HepG2 (cell line): Measurements from ENCODE around the gene ZNF653. TPM values are rescaled to one million over a fixed set of nuclear protein-coding genes. Genes with fewer than 3 reads are reported as not detected.

Source experiments
- ATRX ChIP-seq: sonication (generic); formaldehyde crosslinking; IDR thresholded peaks from 2 replicates; pipeline ENCODE4 v1.4.0; 2020; ENCODE audit warnings: missing genetic modification reagents, borderline replicate concordance
- CHCHD3 ChIP-seq: sonication (generic); formaldehyde crosslinking; IDR thresholded peaks from 2 replicates; pipeline ENCODE4 v1.8.0; 2022; ENCODE audit warnings: mild to moderate bottlenecking, missing genetic modification reagents, moderate library complexity
- FOXK2 ChIP-seq: fragments of 450-650 bp; IDR thresholded peaks from 2 replicates; pipeline ENCODE4 v1.6.1; 2016
- HOXA3 ChIP-seq: sonication (generic); formaldehyde crosslinking; IDR thresholded peaks from 2 replicates; pipeline ENCODE4 v1.5.0; 2020; ENCODE audit warnings: missing genetic modification reagents
- KMT2A ChIP-seq: sonication (generic); formaldehyde crosslinking; IDR thresholded peaks from 2 replicates; pipeline ENCODE4 v1.4.0; 2020; ENCODE audit warnings: missing genetic modification reagents
- MTA1 ChIP-seq: sonication (generic); formaldehyde crosslinking; IDR thresholded peaks from 2 replicates; pipeline ENCODE4 v1.4.0; 2020; ENCODE audit warnings: missing genetic modification reagents, mild to moderate bottlenecking, borderline replicate concordance
- NCOA1 ChIP-seq: sonication (generic); formaldehyde crosslinking; IDR thresholded peaks from 2 replicates; pipeline ENCODE4 v1.9.0; 2021; ENCODE audit warnings: missing genetic modification reagents
- NFYB ChIP-seq: sonication (generic); formaldehyde crosslinking; IDR thresholded peaks from 2 replicates; pipeline ENCODE4 v1.4.0; 2020; ENCODE audit warnings: missing genetic modification reagents
- SNRNP70 ChIP-seq: fragments of 200-400 bp; formaldehyde crosslinking; IDR thresholded peaks from 2 replicates; pipeline ENCODE4 v1.6.1; 2017; ENCODE audit warnings: mild to moderate bottlenecking, low read depth, low read length, moderate library complexity
- U2AF2 ChIP-seq: fragments of 200-400 bp; formaldehyde crosslinking; IDR thresholded peaks from 2 replicates; pipeline ENCODE4 v1.6.1; 2017; ENCODE audit warnings: low read depth, mild to moderate bottlenecking, low read length
- ZKSCAN8 ChIP-seq: IDR thresholded peaks from 2 replicates; pipeline ENCODE4 v1.6.1; 2016; ENCODE audit warnings: borderline replicate concordance, missing genetic modification reagents, missing compliant biosample characterization
- ZNF234 ChIP-seq: sonication (generic); formaldehyde crosslinking; conservative IDR thresholded peaks from 2 replicates; pipeline ENCODE4 v1.5.1; 2020; ENCODE audit warnings: mild to moderate bottlenecking, missing genetic modification reagents
- ZNF552 ChIP-seq: sonication (generic); formaldehyde crosslinking; IDR thresholded peaks from 2 replicates; pipeline ENCODE4 v1.9.0; 2022; ENCODE audit warnings: missing genetic modification reagents, mild to moderate bottlenecking, borderline replicate concordance
- ZNF644 ChIP-seq: IDR thresholded peaks from 2 replicates; pipeline ENCODE4 v1.6.1; 2016; ENCODE audit warnings: low read depth
- ZNF678 ChIP-seq: sonication (generic); formaldehyde crosslinking; IDR thresholded peaks from 2 replicates; pipeline ENCODE4 v1.4.0; 2020; ENCODE audit warnings: mild to moderate bottlenecking, missing genetic modification reagents
- ZNF737 ChIP-seq: sonication (generic); formaldehyde crosslinking; IDR thresholded peaks from 2 replicates; pipeline ENCODE4 v1.5.0; 2020; ENCODE audit warnings: missing genetic modification reagents, mild to moderate bottlenecking, borderline replicate concordance
- ZNF850 ChIP-seq: sonication (generic); formaldehyde crosslinking; conservative IDR thresholded peaks from 2 replicates; pipeline ENCODE4 v1.9.0; 2021; ENCODE audit warnings: mild to moderate bottlenecking, missing genetic modification reagents
- polyA plus RNA-seq, 8 experiments: library from polyadenylated mRNA; depleted of rRNA in 3 of 8; stranded (reverse) in 7 of 8; unstranded in 1 of 8; fragments of >200 nt; fragmentation: Illumina TruSeq in 4 of 8; extraction: Trizol in 4 of 8; gene quantifications; 2 replicates each; pipeline versions ENCODE4 v1.2.1 to v1.2.3, GENCODE V29; 2011 to 2016; ENCODE audit warnings: low read depth in 4 of 8, missing spikeins in 1 of 8, mixed read lengths in 1 of 8; ENCODE audit not compliant: insufficient read depth in 1 of 8
- total RNA-seq, 5 experiments: library from RNA; depleted of rRNA; stranded (reverse); fragments of >200 nt; fragmentation: Illumina TruSeq; extraction: Trizol; gene quantifications; 2 replicates each; pipeline ENCODE4 v1.2.3, GENCODE V29; 2016; ENCODE audit warnings: low read depth in 1 of 5
- TF ChIP-seq, protein P1 (sequence below): sonication (generic); formaldehyde crosslinking; IDR thresholded peaks from 2 replicates; pipeline ENCODE4 v1.9.0; 2021; ENCODE audit warnings: mild to moderate bottlenecking, missing genetic modification reagents
- TF ChIP-seq, protein P2 (sequence below): sonication (generic); formaldehyde crosslinking; IDR thresholded peaks from 2 replicates; pipeline ENCODE4 v1.5.0; 2020; ENCODE audit warnings: mild to moderate bottlenecking, low read depth, missing genetic modification reagents, borderline replicate concordance
- TF ChIP-seq, protein P3 (sequence below): sonication (generic); formaldehyde crosslinking; IDR thresholded peaks from 2 replicates; pipeline ENCODE4 v1.4.0; 2020; ENCODE audit warnings: missing genetic modification reagents
- TF ChIP-seq, protein P4 (sequence below): sonication (generic); formaldehyde crosslinking; IDR thresholded peaks from 2 replicates; pipeline ENCODE4 v1.5.0; 2020; ENCODE audit warnings: missing genetic modification reagents

The ZNF653 gene
- total and polyA plus RNA-seq, 2 of the 13 experiments (the other 11 are each of a cell fraction or from before 2014, with no cell fraction given) = 4.7 to 7.1 TPM

DNA sequence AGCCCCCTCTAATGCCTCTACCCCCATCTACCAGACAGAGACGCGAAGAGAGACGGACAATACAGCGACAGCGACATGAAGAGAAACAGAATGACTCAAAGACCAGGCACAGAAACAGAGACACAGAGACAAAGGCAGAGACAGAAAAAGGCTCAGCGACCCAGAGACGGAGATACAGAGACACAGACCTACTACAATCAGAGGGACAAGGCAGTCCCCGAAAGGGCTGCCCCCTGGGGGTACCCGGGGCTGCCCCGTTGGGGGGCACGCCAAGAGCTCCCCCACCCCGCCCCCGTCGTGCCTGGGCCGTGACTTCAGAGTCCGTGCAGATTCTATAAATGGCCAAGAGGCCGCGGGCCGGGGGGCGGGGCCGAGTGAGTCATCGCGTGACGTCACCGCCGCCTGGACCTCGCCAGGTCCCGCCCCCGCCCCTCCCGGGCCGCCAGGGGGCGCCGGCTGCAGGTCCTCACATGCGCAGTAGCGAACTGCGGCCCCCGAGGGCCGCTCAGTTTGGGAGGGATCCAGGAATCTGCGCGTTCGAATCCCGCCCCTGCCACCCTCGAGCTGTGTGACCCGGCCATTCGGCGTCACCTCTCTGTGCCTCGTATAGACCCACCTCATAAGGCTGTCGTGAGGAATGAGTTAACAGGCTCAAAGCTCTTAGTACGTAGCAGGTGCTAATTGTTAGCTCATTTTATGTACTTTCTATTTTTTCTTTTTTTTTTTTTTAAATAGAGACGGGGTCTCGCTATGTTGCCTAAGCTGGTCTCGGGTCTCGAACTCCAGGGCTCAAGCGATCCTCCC is 30.4 kb upstream of the ZNF653 start (continued):
- TF ChIP-seq ZNF552 (CRISPR knock-in tag) (no peak), ZNF678 (CRISPR knock-in tag) (no peak), ZKSCAN8 (CRISPR knock-in tag) (no peak), ZNF850 (CRISPR knock-in tag) (no peak), SNRNP70 (no peak), U2AF2 (no peak), HOXA3 (CRISPR knock-in tag) (peak; percentile 87), ZNF234 (CRISPR knock-in tag) (no peak; the same call in 1 of the 2 replicates), ATRX (no peak), FOXK2 (no peak), NCOA1 (no peak), ZNF737 (no peak), ZNF644 (CRISPR knock-in tag) (no peak), NFYB (CRISPR knock-in tag) (no peak), KMT2A (no peak), CHCHD3 (no peak), MTA1 (no peak)
- TF ChIP-seq, protein P1, sequence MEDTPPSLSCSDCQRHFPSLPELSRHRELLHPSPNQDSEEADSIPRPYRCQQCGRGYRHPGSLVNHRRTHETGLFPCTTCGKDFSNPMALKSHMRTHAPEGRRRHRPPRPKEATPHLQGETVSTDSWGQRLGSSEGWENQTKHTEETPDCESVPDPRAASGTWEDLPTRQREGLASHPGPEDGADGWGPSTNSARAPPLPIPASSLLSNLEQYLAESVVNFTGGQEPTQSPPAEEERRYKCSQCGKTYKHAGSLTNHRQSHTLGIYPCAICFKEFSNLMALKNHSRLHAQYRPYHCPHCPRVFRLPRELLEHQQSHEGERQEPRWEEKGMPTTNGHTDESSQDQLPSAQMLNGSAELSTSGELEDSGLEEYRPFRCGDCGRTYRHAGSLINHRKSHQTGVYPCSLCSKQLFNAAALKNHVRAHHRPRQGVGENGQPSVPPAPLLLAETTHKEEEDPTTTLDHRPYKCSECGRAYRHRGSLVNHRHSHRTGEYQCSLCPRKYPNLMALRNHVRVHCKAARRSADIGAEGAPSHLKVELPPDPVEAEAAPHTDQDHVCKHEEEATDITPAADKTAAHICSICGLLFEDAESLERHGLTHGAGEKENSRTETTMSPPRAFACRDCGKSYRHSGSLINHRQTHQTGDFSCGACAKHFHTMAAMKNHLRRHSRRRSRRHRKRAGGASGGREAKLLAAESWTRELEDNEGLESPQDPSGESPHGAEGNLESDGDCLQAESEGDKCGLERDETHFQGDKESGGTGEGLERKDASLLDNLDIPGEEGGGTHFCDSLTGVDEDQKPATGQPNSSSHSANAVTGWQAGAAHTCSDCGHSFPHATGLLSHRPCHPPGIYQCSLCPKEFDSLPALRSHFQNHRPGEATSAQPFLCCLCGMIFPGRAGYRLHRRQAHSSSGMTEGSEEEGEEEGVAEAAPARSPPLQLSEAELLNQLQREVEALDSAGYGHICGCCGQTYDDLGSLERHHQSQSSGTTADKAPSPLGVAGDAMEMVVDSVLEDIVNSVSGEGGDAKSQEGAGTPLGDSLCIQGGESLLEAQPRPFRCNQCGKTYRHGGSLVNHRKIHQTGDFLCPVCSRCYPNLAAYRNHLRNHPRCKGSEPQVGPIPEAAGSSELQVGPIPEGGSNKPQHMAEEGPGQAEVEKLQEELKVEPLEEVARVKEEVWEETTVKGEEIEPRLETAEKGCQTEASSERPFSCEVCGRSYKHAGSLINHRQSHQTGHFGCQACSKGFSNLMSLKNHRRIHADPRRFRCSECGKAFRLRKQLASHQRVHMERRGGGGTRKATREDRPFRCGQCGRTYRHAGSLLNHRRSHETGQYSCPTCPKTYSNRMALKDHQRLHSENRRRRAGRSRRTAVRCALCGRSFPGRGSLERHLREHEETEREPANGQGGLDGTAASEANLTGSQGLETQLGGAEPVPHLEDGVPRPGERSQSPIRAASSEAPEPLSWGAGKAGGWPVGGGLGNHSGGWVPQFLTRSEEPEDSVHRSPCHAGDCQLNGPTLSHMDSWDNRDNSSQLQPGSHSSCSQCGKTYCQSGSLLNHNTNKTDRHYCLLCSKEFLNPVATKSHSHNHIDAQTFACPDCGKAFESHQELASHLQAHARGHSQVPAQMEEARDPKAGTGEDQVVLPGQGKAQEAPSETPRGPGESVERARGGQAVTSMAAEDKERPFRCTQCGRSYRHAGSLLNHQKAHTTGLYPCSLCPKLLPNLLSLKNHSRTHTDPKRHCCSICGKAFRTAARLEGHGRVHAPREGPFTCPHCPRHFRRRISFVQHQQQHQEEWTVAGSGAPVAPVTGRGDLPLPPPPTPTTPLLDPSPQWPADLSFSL = no peak
- TF ChIP-seq, protein P2, sequence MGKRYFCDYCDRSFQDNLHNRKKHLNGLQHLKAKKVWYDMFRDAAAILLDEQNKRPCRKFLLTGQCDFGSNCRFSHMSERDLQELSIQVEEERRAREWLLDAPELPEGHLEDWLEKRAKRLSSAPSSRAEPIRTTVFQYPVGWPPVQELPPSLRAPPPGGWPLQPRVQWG = no peak
- TF ChIP-seq, protein P3, sequence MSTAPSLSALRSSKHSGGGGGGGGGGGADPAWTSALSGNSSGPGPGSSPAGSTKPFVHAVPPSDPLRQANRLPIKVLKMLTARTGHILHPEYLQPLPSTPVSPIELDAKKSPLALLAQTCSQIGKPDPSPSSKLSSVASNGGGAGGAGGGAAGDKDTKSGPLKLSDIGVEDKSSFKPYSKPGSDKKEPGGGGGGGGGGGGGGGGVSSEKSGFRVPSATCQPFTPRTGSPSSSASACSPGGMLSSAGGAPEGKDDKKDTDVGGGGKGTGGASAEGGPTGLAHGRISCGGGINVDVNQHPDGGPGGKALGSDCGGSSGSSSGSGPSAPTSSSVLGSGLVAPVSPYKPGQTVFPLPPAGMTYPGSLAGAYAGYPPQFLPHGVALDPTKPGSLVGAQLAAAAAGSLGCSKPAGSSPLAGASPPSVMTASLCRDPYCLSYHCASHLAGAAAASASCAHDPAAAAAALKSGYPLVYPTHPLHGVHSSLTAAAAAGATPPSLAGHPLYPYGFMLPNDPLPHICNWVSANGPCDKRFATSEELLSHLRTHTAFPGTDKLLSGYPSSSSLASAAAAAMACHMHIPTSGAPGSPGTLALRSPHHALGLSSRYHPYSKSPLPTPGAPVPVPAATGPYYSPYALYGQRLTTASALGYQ (CRISPR knock-in tag) = 0 out of 2 replicates have a peak, but pooled peaks have one; percentile 28
- TF ChIP-seq, protein P4, sequence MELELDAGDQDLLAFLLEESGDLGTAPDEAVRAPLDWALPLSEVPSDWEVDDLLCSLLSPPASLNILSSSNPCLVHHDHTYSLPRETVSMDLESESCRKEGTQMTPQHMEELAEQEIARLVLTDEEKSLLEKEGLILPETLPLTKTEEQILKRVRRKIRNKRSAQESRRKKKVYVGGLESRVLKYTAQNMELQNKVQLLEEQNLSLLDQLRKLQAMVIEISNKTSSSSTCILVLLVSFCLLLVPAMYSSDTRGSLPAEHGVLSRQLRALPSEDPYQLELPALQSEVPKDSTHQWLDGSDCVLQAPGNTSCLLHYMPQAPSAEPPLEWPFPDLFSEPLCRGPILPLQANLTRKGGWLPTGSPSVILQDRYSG (CRISPR knock-in tag) = no peak
